HL-60/S4 treated with phorbol 12-myristate 13-acetate at 8.2 ng/mL for 4 days and 3 days (cell line): ENCODE results near the gene PRCP.

ENCODE experiments used
- in situ Hi-C: fragments of 300-500 bp; cut with MboI; formaldehyde crosslinking; loops from 2 replicates; pipeline ENCODE4 v1.15.0; 2022; ENCODE audit warnings: low sequenced_read_pairs

Gene PRCP

GRCh38 chr11:82787981-82788380 lies 112.2 kb downstream of the PRCP start:
- in situ Hi-C loops: no loop called here

- in situ Hi-C loops: no loop called here
Observed at GRCh38 chr11:82786836-82787235, 113.4 kb downstream of the PRCP start.

- in situ Hi-C loops: no loop called here
Observed at GRCh38 chr11:82786001-82786400, 114.2 kb downstream of the PRCP start.

- in situ Hi-C loops: no loop called here
Observed at GRCh38 chr11:82782825-82783374, 117.3 kb downstream of the PRCP start.

GRCh38 chr11:82778776-82779175 lies 121.5 kb downstream of the PRCP start:
- in situ Hi-C loops: no loop called here

GRCh38 chr11:82776377-82776776 lies 123.9 kb downstream of the PRCP start:
- in situ Hi-C loops: no loop called here

- in situ Hi-C loops: no loop called here
Observed at GRCh38 chr11:82775736-82776346, 124.4 kb downstream of the PRCP start.

GRCh38 chr11:82775218-82775617 lies 125.0 kb downstream of the PRCP start:
- in situ Hi-C loops: no loop called here
